Endometrium (tissue), 2 donors: ENCODE data around the gene ZCCHC3.

Experiments
- FAIRE-seq: peaks from 2 replicates; lab custom pipeline; 2012; peaks lifted over from hg19 to GRCh38; lab: Jason Lieb, UNC
- donor health status: control.
- donor health status: control.

ZCCHC3 gene

GRCh38 chr20:284172-284571, 13.2 kb upstream of the ZCCHC3 start:
- no peak for FAIRE-seq

DNA sequence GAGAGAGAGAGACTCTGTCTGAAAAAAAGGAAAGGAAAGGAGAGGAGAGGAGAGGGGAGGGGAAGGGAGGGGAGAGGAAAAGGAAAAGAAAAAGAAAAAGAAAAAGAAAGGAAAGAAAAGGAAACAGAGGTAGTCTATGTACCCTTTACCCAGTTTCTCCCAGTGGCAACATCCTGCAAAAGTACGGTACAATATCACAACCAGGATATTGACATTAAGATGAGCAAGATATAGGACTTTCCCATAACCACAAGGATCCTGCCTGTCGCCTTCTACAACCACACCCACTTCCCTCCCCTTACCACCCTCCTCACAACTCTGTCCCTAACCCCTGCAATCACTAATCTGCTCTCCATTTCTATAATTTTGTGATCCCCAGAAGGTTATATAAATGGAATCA, 10.9 kb upstream of the ZCCHC3 start:
- FAIRE-seq: no peak

DNA sequence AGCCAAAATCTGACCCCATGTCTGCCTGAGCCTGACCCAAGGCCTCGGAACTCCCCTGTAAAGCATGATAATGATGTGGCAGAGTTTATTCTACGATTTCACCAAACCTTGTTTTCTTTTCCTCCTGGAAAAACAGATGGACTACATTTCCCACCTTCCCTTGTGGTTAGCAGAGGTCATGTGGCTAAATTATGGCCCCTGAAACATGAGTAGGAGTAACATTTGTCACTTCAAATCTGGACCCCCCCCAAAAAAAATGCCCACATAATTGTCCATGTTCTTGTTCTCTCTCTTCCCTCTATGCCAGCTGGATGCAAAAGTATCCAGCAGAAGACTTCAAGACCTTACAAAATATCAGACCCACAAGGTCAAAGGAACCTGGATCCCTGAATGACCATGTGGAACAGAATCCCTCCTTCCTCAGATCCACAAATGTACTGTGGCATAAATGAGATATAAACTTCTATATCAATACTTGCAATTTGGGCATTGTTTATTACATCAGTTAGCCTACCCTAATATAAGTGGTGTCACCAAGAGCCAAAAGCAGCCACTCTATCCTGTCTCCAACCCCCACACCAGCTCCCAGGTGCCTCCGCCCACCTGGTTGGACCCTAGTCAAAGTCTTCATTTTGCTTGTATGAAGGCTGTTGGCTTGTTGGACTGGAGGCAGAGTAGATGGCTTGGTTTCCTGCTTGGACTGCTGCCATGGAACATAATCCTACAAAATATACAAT, 8.2 kb upstream of the ZCCHC3 start:
- no peak for FAIRE-seq

DNA sequence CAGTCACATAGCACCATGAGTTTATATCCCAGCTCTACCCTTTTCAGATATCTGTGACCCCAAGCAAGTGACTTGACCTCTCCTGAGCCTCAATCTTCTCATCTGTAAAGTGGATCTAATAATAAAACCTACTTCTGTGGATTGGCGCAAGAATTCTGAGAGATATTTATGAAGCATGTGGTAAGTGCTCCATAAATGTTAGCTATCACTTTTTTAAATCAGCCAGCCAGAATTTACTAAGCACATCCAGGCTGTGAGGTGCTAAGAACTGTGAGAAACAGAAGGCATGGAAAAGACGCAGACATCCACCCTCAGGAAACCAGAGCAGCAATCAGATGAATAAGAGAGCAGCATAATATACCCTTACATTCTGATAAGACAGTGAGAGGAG, 7.7 kb upstream of the ZCCHC3 start:
- no peak for FAIRE-seq

- FAIRE-seq: peak; percentile 67
Observed at GRCh38 chr20:290084-290831, 7.1 kb upstream of the ZCCHC3 start, which contains the start of gene C20orf96. Gene C20orf96 (minus strand): TSS chr20:290750. CDS start chr20:290610, 140 bp downstream.

- FAIRE-seq: no peak
Observed at GRCh38 chr20:294602-295001, 2.8 kb upstream of the ZCCHC3 start.

DNA sequence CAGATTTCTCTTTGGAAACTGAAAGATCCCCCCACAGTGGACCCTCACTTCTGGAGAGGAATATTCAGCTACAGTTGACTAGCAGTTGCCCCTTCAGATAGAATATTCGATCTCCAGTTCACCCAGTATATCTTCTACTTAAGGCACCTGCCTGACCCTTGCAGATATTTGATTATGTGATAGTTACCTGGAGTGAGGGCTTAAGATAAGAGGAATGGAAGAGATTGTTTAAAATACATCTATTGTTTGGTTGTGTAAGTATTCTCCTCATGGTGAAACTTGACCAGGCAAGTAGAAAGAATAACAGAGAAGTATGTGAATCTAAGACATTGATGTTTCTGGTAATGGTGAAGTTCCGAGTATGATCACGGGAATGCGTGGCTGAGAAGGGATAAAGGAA, 1.6 kb upstream of the ZCCHC3 start:
- FAIRE-seq: no peak

- FAIRE-seq: no peak
Observed at GRCh38 chr20:297925-298775, 780 bp downstream of the ZCCHC3 start.

DNA sequence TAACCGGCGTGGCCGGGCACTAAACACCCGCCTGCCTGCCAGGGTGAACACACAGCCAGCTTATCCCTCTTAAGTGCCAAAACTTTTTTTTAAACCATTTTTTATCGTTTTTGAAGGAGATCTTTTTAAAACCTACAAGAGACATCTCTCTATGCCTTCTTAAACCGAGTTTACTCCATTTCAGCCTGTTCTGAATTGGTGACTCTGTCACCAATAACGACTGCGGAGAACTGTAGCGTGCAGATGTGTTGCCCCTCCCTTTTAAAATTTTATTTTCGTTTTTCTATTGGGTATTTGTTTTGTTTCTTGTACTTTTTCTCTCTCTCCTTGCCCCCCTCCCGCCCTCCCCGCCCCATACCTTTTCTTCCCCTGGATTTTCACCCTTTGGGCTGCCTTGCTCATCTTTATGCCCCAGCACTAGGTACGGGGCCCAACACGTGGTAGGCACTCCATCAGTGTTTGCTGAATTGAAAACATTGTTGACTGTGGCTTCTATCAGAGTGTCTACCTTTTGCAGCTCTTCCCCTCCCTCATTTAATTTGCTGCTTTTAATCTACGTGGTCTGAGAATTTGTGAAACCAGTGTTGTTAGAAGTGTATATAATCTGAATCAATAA, 1.5 kb downstream of the ZCCHC3 start:
- FAIRE-seq: no peak

DNA sequence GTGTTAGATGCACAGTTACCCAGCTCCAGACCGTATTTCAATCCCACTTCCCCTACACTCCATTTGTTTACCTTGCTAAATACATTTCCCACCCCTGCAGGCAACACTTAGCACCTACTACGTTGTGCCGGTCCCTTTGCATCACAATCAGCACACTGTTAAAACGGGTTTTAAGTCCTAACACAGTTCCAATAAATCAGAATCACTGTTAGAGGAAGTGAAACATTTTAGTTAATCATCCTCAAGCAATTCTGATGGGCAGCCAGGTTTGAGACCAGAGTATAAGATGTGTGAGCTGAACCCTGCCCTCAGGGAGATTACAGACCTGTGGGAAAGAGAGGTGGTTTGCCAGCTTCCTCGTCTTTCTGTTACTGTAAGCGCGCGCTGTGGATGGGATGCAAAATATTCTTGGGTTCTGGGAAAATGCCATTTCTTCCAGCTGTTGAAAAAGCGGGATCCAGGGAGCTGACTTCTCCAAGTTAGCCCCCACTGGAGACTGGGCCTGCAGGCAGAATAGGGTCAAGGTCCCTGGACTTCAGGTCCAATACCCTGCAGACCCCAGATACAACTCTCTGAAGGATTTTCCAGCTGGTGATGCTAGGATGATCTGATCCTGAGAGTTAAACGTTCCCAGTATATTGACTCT, 3.1 kb downstream of the ZCCHC3 start:
- FAIRE-seq: no peak

DNA sequence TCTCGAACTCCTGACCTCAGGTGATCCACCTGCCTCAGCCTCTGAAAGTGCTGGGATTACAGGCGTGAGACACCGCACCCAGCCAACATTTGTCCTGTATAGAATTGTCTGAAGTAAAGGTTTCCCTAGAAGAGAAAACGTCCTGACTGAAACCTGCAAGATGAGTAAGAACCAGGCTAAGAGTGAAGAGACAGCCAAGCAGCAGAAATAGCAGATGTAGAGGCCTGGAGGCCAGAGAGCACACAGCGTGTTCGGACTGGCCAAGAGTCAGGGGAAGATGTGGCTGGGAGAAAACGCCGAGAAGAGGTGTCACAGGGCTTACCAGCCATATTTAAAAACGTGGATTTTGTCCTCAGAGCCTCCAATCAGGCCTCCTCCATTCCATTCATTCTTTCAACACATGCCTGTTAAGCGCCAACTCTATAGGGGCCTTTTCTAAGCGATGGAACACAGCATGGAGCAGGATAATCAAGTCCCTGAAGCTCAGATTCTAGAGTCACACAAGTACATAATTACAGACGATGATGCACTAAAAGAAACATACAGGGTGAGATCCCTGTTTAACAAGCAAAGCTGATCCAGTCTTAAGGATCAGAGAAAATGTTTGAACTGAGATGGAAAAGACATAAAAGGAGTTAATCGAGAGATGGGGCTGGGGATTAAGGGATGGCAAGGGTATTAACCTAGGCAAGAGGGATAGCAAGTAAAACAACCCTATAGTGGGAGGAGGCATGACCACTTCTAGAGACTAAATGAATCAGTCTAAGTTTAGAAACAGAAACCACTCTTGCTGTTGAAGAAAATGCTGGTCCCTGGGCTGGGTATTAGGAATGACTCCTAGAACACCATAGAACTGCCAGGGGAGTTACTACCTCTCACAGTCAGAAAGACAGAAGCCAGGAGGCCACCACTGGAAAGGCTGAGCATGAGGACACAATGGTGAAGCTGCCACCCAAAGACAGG, 4.8 kb downstream of the ZCCHC3 start:
- FAIRE-seq: no peak

DNA sequence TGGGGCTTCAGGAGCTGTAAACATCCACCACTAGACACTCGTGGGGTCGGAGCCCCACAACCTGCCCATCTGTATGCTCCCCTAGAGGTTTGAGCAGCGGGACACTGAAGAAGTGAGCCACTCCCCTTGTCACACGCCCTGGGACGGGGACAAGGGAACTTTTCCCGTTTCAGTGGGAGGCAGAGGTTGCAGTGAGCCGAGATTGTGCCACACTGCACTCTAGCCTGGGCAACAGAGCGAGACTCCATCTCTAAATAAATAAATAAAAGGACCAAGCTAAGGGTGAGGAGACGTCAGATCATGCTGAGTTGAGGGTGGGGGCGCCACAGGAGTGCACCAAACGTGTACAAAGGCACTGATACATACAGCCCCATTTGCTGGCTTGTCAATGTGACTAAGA, 8.4 kb downstream of the ZCCHC3 start:
- FAIRE-seq: no peak

DNA sequence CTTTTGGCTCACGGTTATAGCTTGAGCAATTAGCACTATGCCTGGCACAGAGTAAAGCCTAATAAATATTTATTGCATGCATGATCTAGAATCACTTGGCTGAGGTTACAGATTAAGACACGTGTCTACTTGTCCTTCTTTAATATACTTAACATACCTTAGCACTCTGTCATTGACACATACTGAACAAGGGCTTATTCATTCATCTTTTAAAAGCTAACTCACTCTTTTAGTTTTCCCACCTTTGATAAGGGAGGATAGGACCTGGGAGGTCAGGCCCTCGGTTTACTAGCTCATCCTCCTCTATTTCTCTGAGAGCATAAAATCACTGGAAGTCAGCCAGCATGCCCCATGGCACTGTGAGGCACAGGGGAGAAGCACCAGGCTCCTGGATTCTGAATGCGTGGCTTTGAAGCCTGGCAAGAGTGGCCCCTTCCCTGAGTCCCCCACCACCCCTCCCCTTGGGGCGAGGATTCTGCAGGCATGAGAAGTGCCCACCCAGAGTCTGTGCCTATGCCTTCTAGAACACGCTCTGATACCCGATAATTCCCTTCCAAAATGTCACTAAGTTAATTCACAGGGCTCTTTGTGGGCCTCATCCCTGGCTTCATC, 11.2 kb downstream of the ZCCHC3 start:
- no peak for FAIRE-seq

GRCh38 chr20:309306-309840, 12.0 kb downstream of the ZCCHC3 start:
- no peak for FAIRE-seq

DNA sequence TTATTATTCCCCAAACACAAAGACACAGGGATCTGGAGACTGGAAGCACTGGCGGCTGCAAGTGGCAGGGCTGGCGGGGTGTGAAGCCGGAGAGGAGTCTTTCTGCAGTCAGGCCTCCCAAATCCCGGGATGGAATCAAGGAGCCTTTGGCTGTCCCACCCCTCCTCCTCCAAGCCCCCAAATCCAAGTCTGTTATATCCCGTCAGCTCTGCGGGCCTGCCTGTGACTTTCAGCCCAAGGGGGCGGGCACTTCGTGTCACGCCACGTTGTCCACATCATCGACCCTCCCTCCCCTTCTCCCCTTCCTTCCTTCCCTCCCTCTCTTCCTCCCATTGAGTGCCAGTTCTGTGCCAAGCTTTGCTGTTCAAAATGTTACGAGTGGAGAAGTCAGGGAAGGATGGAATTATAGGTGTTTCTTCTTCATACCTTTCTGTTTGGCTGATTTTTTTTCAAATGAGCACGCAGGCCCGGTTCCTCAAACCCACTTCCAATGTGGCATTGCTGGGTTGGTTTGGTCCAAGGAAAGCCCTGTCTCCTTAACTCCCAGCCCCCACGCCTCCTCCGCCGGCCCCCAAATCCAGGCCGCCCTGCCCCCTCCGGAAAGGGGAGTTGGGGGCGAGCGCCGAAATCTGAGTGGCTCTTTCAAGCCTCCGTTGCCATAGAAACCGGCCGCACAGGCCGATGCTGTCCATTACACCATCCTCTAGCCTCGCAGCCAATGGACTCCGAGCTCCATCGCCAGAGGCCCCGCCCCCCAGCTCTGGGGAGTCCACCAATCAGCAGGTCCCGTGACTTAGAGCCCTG, 12.7 kb downstream of the ZCCHC3 start:
- FAIRE-seq: peak; percentile 100

DNA sequence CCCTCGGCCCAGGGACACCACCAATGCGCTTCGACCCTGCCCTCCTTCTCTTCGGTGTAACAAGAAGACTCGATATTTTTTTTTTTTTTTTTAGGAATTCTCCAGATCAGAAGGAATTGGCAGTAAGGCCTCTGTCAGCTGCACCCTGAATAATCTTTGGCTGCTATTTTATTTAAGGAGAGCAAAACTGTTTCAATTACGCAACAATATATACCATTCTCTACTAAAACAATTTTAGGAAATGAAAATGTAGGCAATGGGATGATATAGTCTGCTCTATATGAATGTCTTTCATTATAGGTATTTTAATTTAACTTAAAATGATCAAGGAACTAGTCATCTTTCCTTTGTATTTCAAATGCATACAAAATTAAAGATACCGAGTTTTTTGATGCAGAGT, 13.3 kb downstream of the ZCCHC3 start:
- no peak for FAIRE-seq

DNA sequence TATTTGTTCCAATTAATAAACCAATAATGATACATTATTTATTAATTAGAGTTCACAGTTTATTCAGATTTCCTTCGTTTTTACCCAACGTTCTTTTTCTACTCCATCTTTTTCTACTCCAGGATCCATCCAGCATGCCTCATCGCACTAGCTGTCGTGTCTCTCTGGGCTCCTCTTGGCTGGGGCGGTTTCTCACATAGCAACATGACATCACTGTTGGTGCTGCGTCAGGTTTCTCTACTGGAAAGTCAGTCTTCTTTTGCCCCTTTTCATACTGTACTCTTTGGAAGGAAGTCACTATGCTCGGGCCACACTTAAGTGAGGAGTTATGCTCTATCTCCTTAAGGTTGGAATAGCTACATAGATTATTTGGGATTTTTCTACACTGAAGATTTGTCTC, 14.2 kb downstream of the ZCCHC3 start:
- no peak for FAIRE-seq

- no peak for FAIRE-seq
Observed at GRCh38 chr20:312067-312466, 14.7 kb downstream of the ZCCHC3 start.

DNA sequence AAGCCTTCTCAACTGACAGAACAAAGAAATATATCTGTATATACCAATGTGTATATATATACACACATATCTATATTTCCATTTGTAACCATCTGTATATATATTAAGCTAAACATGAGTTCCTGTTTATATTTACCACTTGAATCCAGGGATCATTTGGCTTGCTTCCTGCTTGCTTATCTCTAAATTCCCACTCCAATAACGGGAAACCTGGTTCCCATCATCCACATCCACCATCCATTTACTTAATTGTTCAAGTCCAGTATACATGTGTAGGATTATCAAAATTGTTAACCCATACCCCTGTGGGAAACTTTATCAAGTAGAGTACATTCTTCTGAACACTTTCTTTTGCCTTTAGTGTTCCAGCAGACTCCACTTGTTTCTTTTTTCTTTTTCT, 15.5 kb downstream of the ZCCHC3 start:
- no peak for FAIRE-seq
